Spinal cord (tissue), 10 donors: ENCODE results near the gene TMEM132D. TPM values are rescaled to one million over a fixed set of nuclear protein-coding genes. Genes with fewer than 3 reads are reported as not detected.
A peak's percentile ranks its signal among the peaks of the same experiment; 100 is the strongest.

Source experiments
- DNase-seq, 6 donors: peaks; one replicate each; pipeline versions ENCODE4 v3.0.0 to v3.0.0-alpha.2; 2013 to 2015; ENCODE audit warnings: low spot score in 6 of 6, low read depth in 4 of 6
- H3K27ac ChIP-seq: one replicate; pipeline ENCODE4 v1.5.1; 2013; ENCODE audit warnings: low read depth, low read length, control low read depth
- H3K27me3 ChIP-seq: one replicate; pipeline ENCODE4 v1.6.1; 2013; ENCODE audit warnings: low read length; ENCODE audit not compliant: control insufficient read depth, insufficient read depth
- H3K36me3 ChIP-seq: one replicate; pipeline ENCODE4 v1.6.1; 2013; ENCODE audit warnings: low read length; ENCODE audit not compliant: control insufficient read depth, insufficient read depth
- H3K4me1 ChIP-seq: one replicate; pipeline ENCODE4 v1.6.1; 2013; ENCODE audit warnings: low read length; ENCODE audit not compliant: control insufficient read depth, insufficient read depth
- H3K4me3 ChIP-seq: one replicate; pipeline ENCODE4 v1.5.1; 2013; ENCODE audit warnings: low read depth, low read length, control low read depth
- H3K9me3 ChIP-seq: one replicate; pipeline ENCODE4 v1.6.1; 2013; ENCODE audit warnings: low read length; ENCODE audit not compliant: control insufficient read depth, insufficient read depth
- WGBS: methylation state at CpG from one replicate; pipeline ENCODE4 v1.1.5; 2013; ENCODE audit warnings: missing lambda C conversion rate; ENCODE audit not compliant: insufficient coverage; 5-methylcytosine and 5-hydroxymethylcytosine counted together
- polyA plus RNA-seq, 2 donors: library from polyadenylated mRNA; unstranded; fragments of 120-200 nt; gene quantifications; one replicate each; pipeline ENCODE4 v1.2.1, GENCODE V29; 2013; ENCODE audit not compliant: insufficient read length in 2 of 2
- total RNA-seq, 2 donors: library from RNA; depleted of rRNA in 1 of 2; stranded (reverse); fragments of 120-200 nt in 1 of 2; fragments of >200 nt in 1 of 2; gene quantifications; one replicate each; pipeline versions ENCODE4 v1.2.3 to v1.2.4, GENCODE V29; 2013 to 2014
- donor health status: healthy.

The TMEM132D gene
- total and polyA plus RNA-seq, 4 donors: 4.7 to 15.7 (median 12.6) TPM

DNA sequence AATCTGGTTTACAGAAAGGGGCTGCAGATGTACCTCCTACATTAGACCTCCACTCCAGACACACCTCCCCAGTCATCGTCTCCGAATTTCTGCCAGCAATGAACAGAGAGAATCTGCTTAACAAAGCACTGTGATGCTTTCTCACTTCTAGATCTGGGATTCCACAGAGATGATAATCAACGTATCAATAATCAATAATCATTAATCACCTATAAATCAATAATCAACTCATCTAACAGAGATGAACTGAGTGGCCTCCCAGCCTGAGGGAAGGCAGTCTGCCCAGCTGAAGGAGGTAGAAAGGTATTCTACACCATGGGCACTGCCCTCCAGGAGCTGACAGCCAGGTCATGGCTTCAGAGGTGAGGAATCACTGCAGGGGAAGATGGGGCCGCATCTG, 183.2 kb downstream of the TMEM132D start:
- DNase-seq: no peak
- H3K4me3 ChIP-seq: no peak overlapping the region
- no peaks in the 10 kb centered on the region for H3K36me3 ChIP-seq
- no peak overlapping the region for H3K27ac ChIP-seq
- H3K27me3 ChIP-seq: no peaks in the 10 kb centered on the region
- no peaks in the 10 kb centered on the region for H3K9me3 ChIP-seq
- 97% methylated on average over 3 of the region's 4 CpGs for WGBS
- H3K4me1 ChIP-seq: no peaks in the 10 kb centered on the region

DNA sequence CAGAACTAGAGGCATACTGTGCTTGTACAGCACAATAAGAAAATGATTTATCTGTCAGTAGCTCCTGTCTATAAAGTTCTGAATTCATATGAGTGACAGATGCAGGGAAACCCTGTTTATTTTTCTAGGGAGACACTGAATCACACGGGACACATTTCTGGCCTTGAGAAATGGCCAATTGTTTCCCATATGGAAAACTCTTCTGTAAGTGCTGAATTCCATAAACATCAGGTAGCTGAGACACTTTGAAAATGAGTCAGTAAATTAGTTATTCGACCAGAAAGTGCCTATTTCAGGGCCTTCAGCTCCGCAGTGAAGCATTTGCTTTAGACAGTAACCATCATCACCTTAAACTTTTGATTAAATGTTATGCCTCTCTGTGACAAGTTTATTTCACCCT, 184.4 kb downstream of the TMEM132D start:
- Histone ChIP-seq H3K36me3 (no peaks in the 10 kb centered on the region), H3K27me3 (no peaks in the 10 kb centered on the region), H3K4me3 (no peak overlapping the region), H3K4me1 (no peaks in the 10 kb centered on the region), H3K9me3 (no peaks in the 10 kb centered on the region), H3K27ac (no peak overlapping the region)
- WGBS: no CpG with 5 or more reads among the region's 3 CpGs
- no peak for DNase-seq

DNA sequence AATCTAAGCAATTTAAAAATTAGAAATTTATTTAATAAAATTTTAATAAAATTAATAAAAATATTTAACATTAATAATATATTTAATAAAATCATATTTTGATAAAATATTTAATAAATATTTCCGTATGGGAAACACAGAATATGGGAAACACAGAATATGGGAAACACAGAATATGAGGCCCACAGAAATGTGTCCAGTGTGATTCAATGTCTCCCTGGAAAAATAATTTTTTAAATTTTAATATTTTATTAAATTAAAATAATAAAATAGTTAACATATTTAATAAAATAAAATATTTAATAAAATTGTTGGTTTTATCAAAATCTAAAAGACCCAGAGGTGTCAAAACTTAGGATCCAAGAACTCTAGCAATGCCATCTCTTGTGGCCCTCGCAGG, 186.4 kb downstream of the TMEM132D start:
- Histone ChIP-seq H3K36me3 (no peaks in the 10 kb centered on the region), H3K4me3 (no peak overlapping the region), H3K4me1 (no peaks in the 10 kb centered on the region), H3K27me3 (no peaks in the 10 kb centered on the region), H3K9me3 (no peaks in the 10 kb centered on the region), H3K27ac (no peak overlapping the region)
- 100% methylated on average over 1 of the region's 2 CpGs for WGBS
- DNase-seq: no peak

DNA sequence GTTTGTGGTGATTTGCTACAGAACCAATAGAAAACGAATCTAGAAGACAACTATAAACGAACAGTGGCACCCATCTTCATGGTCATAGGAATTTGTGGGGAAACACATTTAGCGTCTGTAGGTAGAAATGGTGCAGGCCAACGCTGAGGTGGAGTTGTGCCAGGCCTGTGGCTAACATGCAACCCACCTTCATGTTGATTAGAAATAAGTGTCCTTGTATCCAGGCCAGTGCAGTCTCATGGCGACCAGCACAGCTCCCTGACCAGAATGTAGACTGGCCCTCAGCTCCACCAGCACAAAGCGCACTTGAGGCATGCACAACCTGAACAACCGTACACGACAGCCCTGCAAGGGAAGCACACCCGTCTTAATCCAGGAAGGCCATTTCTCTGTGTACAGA, 187.0 kb downstream of the TMEM132D start:
- WGBS: 95% methylated on average over 4 of the region's 9 CpGs
- H3K36me3 ChIP-seq: no peaks in the 10 kb centered on the region
- H3K27ac ChIP-seq: no peak overlapping the region
- no peaks in the 10 kb centered on the region for H3K27me3 ChIP-seq
- H3K4me3 ChIP-seq: no peak overlapping the region
- DNase-seq: no peak
- no peaks in the 10 kb centered on the region for H3K9me3 ChIP-seq
- no peaks in the 10 kb centered on the region for H3K4me1 ChIP-seq

DNA sequence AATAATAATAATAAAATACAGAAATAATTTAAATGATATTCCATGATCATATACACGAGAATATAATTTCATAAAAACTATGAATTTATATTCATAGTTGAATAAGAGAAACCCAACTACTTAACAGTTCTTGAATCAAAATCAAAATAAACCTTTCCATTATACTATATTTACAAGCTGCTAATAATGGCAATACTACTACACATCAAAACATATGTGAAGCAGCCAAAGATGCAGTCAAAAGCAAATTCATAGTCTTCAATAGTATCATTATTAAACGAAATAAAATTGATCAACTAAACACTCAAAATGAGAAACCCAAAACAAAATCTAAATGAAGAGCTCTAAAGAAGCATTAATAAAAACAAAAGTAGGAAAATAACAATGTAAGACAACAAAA, 197.1 kb downstream of the TMEM132D start:
- peaks cover 9% of the 10 kb centered on the region for H3K9me3 ChIP-seq
- H3K4me1 ChIP-seq: no peaks in the 10 kb centered on the region
- no peaks in the 10 kb centered on the region for H3K27me3 ChIP-seq
- H3K27ac ChIP-seq: no peak overlapping the region
- WGBS: no CpG with 5 or more reads among the region's 2 CpGs
- no peak for DNase-seq
- H3K4me3 ChIP-seq: no peak overlapping the region
- no peaks in the 10 kb centered on the region for H3K36me3 ChIP-seq

DNA sequence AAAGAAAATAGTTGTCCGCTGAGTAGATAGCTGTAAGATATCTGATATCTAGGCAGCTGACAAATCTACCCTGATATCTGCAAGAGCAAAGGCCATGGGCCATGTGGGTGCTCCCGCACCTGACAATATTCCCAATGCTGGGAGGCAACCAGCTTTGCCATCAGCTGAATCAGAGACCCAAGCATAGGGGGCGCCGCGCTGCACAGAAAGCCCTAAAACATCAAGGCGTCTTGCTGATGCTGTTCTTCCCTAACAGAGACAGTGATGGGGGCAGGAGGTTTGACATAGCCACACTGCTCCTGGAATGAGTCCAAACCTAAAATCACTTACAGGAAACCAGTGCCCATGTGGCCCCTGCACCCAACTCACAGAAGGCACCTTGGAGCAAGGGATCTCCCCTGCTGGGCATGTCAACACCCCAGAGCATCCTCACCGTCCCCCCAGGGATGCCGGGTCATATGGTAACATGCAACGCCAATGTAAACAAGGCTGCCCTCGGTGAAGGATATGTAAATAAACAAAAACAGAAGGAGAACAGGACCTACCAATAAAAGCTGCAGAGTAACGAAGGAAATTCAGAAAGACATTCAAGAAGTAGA, 199.5 kb downstream of the TMEM132D start:
- WGBS: 61% methylated on average over 5 of the region's 11 CpGs
- H3K4me1 ChIP-seq: no peaks in the 10 kb centered on the region
- no peaks in the 10 kb centered on the region for H3K27me3 ChIP-seq
- H3K27ac ChIP-seq: no peak overlapping the region
- DNase-seq: no peak
- no peaks in the 10 kb centered on the region for H3K36me3 ChIP-seq
- no peak overlapping the region for H3K4me3 ChIP-seq
- peaks cover 9% of the 10 kb centered on the region for H3K9me3 ChIP-seq

DNA sequence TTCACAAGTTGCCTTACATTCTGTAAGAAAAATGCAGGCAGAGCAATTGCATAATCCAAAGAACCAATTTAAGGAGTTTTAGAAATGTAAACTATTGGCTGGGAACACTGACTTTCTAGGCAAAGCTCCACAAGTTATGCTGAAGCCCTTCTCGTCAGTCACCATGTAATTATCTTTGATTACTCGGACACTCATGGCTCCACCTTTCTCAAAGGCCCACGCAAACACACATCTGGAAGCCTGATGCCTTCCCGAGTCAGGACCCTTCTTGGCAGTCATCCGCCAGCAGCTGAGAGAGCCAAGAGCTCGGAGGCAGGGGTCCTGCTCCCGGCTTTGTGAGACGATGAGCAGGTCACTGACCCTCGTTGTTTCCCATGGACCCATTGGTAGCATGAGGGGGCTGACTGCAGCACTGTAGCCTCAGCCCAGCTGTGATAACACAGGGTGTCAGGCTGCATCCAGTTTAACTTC, 202.2 kb downstream of the TMEM132D start:
- Histone ChIP-seq H3K4me3 (no peak overlapping the region), H3K27ac (no peak overlapping the region), H3K36me3 (no peaks in the 10 kb centered on the region), H3K27me3 (no peaks in the 10 kb centered on the region), H3K4me1 (no peaks in the 10 kb centered on the region), H3K9me3 (peaks cover 4% of the 10 kb centered on the region)
- 65% methylated on average over 5 of the region's 9 CpGs for WGBS
- peak in 2 of 6 donors; percentile 20 to 72 for DNase-seq

DNA sequence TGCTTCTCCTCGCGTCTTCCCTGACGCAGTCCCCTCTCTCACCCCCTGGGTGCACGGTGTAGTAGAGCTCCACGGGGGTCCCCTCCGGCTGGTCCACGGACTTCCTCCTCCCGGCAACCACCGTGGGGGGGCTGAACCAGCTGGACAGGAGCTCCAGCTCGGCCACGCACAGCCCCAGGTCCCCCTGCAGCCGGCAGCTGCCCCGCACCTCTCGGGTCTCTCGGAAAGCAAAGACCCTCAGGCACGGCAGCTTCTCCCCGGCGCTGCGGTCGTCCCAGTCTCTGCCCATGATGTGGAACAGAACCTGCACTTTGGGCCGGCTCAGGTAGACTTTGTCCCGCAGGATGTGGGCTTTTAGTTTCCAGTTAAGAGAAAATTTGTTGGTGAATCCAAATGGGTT, 203.8 kb downstream of the TMEM132D start:
- Histone ChIP-seq H3K4me1 (no peaks in the 10 kb centered on the region), H3K27me3 (no peaks in the 10 kb centered on the region), H3K4me3 (no peak overlapping the region), H3K27ac (no peak overlapping the region), H3K36me3 (no peaks in the 10 kb centered on the region), H3K9me3 (no peaks in the 10 kb centered on the region)
- DNase-seq: no peak
- WGBS: 96% methylated on average over 20 of the region's 22 CpGs

DNA sequence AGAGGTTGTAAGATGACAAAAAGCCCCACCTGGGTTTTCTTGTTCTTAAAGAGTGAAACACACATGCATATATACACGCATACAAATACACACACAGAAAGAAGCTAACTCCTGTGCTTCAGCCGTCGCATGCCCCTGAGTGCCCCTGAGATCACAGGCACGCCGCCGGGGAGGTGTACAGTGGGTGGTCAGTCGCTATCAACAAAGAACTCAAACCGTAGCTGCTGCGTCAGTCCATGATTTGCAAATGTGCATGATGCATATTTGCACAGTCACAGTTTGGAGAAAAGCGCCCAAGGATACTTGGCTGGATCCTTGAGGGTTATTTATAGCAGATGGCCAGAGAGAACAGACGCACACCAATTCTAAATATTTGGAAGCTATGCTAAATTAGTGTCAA, 206.9 kb downstream of the TMEM132D start:
- Histone ChIP-seq H3K4me1 (no peaks in the 10 kb centered on the region), H3K27ac (no peak overlapping the region), H3K9me3 (no peaks in the 10 kb centered on the region), H3K36me3 (no peaks in the 10 kb centered on the region), H3K4me3 (no peak overlapping the region), H3K27me3 (no peaks in the 10 kb centered on the region)
- WGBS: 18% methylated on average over 8 of the region's 11 CpGs
- peak in 2 of 6 donors; percentile 54 to 70 for DNase-seq

DNA sequence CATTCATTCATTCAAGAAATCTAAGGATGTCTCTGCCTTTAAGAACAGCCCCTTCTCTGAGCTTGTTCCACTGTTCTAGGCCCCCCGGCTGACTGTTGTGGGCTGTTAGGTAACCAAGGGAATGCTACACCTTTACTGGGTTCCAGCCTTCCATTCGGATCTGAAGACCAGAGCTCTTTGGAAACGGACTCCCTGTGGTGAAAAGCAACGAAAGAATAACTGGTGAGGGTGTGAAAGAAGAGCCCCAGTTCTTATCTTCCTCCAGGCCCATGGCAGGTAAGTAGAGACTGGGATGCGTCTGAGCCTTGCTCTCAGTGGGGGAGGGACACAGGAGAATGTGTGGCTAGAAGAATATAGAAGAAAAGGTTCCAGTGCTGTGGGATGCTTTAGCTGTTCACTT, 207.4 kb downstream of the TMEM132D start:
- Histone ChIP-seq H3K4me1 (no peaks in the 10 kb centered on the region), H3K36me3 (no peaks in the 10 kb centered on the region), H3K27me3 (no peaks in the 10 kb centered on the region), H3K4me3 (no peak overlapping the region), H3K27ac (no peak overlapping the region), H3K9me3 (no peaks in the 10 kb centered on the region)
- 46% methylated on average over 4 of the region's 5 CpGs for WGBS
- no peak for DNase-seq
